CD4-positive, alpha-beta T cell treated with Interleukin-1 beta for 1 hour (primary cell): ENCODE measurements around the gene GTF2H2C.
"Not testable (repeated sequence)": the region's sequence is repeated elsewhere in the genome, so short reads cannot be mapped to it uniquely, and the experiment has no call there.

Experiments
- DNase-seq, 2 donors: peaks; one replicate each; pipeline ENCODE4 v3.0.0-alpha.2; 2020 to 2022

The GTF2H2C gene

GRCh38 chr5:69559908-69560330 lies at the start of gene GTF2H2C:
Gene GTF2H2C, plus strand, starts transcription at chr5:69560191. Its CDS starts 4,942 bp downstream, at chr5:69565133.
- DNase-seq: peak; percentile 69 to 79

GRCh38 chr5:69510694-69511093 lies 49.3 kb upstream of the GTF2H2C start:
- no peak for DNase-seq

GRCh38 chr5:69512740-69513260 lies 47.2 kb upstream of the GTF2H2C start:
- no peak for DNase-seq

GRCh38 chr5:69515570-69515969 lies 44.4 kb upstream of the GTF2H2C start:
- not testable (repeated sequence) for DNase-seq

GRCh38 chr5:69516769-69517168 lies 43.2 kb upstream of the GTF2H2C start:
- no peak for DNase-seq

- DNase-seq: no peak
Observed at GRCh38 chr5:69517763-69518212, 42.2 kb upstream of the GTF2H2C start.

GRCh38 chr5:69519285-69519684 lies 40.7 kb upstream of the GTF2H2C start:
- DNase-seq: no peak

- DNase-seq: no peak
Observed at GRCh38 chr5:69522035-69522434, 38.0 kb upstream of the GTF2H2C start.

- no peak for DNase-seq
Observed at GRCh38 chr5:69525490-69525889, 34.5 kb upstream of the GTF2H2C start.

GRCh38 chr5:69526660-69527059 lies 33.3 kb upstream of the GTF2H2C start:
- no peak for DNase-seq

GRCh38 chr5:69527128-69527770 lies 32.7 kb upstream of the GTF2H2C start:
- no peak for DNase-seq

- DNase-seq: no peak
Observed at GRCh38 chr5:69528035-69528434, 32.0 kb upstream of the GTF2H2C start.

- no peak for DNase-seq
Observed at GRCh38 chr5:69528609-69529008, 31.4 kb upstream of the GTF2H2C start.

GRCh38 chr5:69530561-69531405 lies 29.2 kb upstream of the GTF2H2C start:
- no peak for DNase-seq

- DNase-seq: no peak
Observed at GRCh38 chr5:69531406-69531801, 28.6 kb upstream of the GTF2H2C start.

GRCh38 chr5:69537911-69538310 lies 22.1 kb upstream of the GTF2H2C start:
- not testable (repeated sequence) for DNase-seq

- DNase-seq: not testable (repeated sequence)
Observed at GRCh38 chr5:69538735-69539134, 21.3 kb upstream of the GTF2H2C start.

GRCh38 chr5:69541347-69541746 lies 18.6 kb upstream of the GTF2H2C start:
- DNase-seq: not testable (repeated sequence)

GRCh38 chr5:69542838-69543618 lies 17.0 kb upstream of the GTF2H2C start:
- DNase-seq: not testable (repeated sequence)

- DNase-seq: not testable (repeated sequence)
Observed at GRCh38 chr5:69544602-69545001, 15.4 kb upstream of the GTF2H2C start.

GRCh38 chr5:69560587-69561431 lies 818 bp downstream of the GTF2H2C start:
- DNase-seq: not testable (repeated sequence)

GRCh38 chr5:69566172-69566571 lies 6.2 kb downstream of the GTF2H2C start:
- not testable (repeated sequence) for DNase-seq
